Neural crest cell (in vitro differentiated cells): ENCODE data around the gene MEG3. TPM values are rescaled to one million over a fixed set of nuclear protein-coding genes. Genes with fewer than 3 reads are reported as not detected.

Source experiments
- DNase-seq: peaks from one replicate; pipeline ENCODE4 v3.0.0; 2021; ENCODE audit warnings: low read depth, mixed read lengths, low spot score
- H3K27ac Mint-ChIP-seq: one replicate; pipeline ENCODE4 v1.8.0; 2021; ENCODE audit warnings: mild to moderate bottlenecking, mixed read lengths; ENCODE audit not compliant: unreplicated experiment
- H3K27me3 Mint-ChIP-seq: 2 replicates; pipeline ENCODE4 v1.8.0; 2021; ENCODE audit warnings: low read depth, mild to moderate bottlenecking, mixed read lengths
- H3K36me3 Mint-ChIP-seq: 2 replicates; pipeline ENCODE4 v1.8.0; 2021; ENCODE audit warnings: low read depth, mild to moderate bottlenecking, mixed read lengths
- H3K4me1 Mint-ChIP-seq: 2 replicates; pipeline ENCODE4 v1.8.0; 2021; ENCODE audit warnings: mixed read lengths
- H3K4me3 Mint-ChIP-seq: one replicate; pipeline ENCODE4 v1.8.0; 2021; ENCODE audit warnings: mild to moderate bottlenecking, mixed read lengths
- H3K9me3 Mint-ChIP-seq: 2 replicates; pipeline ENCODE4 v1.8.0; 2021; ENCODE audit warnings: mixed read lengths
- total RNA-seq: library from RNA; stranded (reverse); gene quantifications from 2 replicates; pipeline ENCODE4 v1.2.1, GENCODE V29; 2021
- TF ChIP-seq, protein P1 (sequence below): fragments of 200-600 bp; sonication (generic); conservative IDR thresholded peaks from 2 replicates; pipeline ENCODE4 v1.5.0; 2021; ENCODE audit warnings: antibody characterized with exemption, mild to moderate bottlenecking

Gene MEG3
- total RNA-seq, 1 donor from 2014 or later = 1.0 TPM

DNA sequence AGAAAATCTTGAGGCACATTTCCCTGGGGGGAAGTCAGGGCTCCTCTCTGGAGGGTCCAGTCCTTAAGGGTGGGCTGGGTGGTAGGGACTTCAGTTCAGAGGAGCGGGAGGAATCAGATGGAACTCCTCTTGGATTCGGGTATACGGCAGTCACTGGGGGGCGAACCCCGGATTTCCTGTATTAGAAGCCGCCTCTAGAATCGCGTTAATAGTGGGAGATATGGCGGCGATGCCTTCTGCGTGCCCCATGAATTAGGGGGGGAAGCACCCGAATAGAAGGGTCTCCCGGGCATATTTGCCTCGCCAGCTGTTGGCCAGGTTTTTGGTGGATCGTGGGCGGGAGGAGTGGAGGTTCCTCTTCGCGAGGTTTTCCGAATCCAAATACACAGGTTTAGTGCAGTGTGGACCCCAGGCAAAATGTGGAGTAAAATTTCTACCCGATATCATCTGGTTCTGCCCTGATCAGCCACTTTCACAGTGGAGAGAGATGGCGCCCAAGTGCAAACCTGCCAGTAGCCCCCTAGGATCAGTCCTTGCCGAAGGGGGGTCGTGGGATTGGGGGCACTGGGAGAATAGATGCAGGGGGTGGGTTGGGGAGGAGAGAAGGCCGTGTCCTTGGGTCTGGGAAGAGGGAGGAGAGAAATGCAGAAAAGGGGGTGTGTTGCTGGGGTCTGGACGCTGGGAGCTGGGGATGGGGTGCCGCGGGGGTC is 628 bp downstream of the MEG3 start:
- DNase-seq = no peak
- peaks cover 54% of the 10 kb centered on the region for H3K4me1 Mint-ChIP-seq
- TF ChIP-seq, protein P1, sequence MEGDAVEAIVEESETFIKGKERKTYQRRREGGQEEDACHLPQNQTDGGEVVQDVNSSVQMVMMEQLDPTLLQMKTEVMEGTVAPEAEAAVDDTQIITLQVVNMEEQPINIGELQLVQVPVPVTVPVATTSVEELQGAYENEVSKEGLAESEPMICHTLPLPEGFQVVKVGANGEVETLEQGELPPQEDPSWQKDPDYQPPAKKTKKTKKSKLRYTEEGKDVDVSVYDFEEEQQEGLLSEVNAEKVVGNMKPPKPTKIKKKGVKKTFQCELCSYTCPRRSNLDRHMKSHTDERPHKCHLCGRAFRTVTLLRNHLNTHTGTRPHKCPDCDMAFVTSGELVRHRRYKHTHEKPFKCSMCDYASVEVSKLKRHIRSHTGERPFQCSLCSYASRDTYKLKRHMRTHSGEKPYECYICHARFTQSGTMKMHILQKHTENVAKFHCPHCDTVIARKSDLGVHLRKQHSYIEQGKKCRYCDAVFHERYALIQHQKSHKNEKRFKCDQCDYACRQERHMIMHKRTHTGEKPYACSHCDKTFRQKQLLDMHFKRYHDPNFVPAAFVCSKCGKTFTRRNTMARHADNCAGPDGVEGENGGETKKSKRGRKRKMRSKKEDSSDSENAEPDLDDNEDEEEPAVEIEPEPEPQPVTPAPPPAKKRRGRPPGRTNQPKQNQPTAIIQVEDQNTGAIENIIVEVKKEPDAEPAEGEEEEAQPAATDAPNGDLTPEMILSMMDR = no peak
- H3K27ac Mint-ChIP-seq = no peak overlapping the region
- H3K36me3 Mint-ChIP-seq = peaks cover 11% of the 10 kb centered on the region
- no peaks in the 10 kb centered on the region for H3K27me3 Mint-ChIP-seq
- no peak overlapping the region for H3K4me3 Mint-ChIP-seq
- peaks cover 3% of the 10 kb centered on the region for H3K9me3 Mint-ChIP-seq

DNA sequence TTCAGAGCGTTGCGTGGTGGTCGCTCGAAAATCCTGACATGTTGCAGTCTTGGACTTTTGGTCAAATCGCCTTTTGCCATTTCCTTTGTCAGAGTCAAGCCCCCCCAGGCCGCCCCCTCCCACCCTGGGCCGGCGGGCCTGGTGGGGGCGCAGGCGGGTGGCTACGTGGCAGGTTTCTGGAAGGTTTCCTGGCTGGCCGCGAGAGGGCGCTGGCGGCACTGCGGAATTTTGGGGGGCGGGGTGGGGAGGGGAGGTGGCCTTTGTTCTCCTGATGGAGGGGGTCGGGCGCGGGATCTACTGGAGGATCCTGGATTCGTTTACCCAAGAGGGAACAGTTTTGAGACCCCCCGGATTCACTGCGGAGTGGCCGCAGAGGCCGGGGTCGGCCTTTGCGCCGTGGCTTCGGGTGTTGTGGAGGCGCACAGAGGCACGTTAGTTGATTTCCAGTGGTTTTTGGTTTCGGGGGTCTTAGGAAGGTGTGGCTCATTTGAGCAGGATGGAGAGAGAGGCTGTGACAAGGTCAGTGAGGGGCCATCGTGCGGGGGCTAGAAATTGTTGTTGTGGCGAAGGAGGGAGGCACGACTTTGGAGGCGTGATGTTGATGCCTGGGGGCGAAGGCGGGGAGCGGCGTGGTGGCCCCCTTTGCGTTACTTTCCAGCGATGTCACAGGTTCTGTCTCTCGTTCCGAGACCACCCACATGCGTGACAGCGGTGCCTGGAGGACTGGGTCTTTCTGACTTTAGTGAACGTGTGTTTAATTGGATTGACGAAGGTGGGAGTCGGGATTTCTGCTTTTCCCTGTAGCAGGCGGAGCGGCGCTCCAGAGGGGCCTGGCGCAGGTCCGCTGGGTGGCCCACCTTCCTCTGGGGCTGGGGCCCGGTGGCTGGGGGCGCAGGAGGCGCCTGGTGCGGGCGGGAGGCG is 1.4 kb downstream of the MEG3 start:
- Mint-ChIP-seq H3K9me3 (peaks cover 3% of the 10 kb centered on the region), H3K27me3 (no peaks in the 10 kb centered on the region), H3K27ac (no peak overlapping the region), H3K36me3 (peaks cover 11% of the 10 kb centered on the region), H3K4me3 (no peak overlapping the region), H3K4me1 (peaks cover 62% of the 10 kb centered on the region)
- TF ChIP-seq, protein P1 = no peak
- no peak for DNase-seq

DNA sequence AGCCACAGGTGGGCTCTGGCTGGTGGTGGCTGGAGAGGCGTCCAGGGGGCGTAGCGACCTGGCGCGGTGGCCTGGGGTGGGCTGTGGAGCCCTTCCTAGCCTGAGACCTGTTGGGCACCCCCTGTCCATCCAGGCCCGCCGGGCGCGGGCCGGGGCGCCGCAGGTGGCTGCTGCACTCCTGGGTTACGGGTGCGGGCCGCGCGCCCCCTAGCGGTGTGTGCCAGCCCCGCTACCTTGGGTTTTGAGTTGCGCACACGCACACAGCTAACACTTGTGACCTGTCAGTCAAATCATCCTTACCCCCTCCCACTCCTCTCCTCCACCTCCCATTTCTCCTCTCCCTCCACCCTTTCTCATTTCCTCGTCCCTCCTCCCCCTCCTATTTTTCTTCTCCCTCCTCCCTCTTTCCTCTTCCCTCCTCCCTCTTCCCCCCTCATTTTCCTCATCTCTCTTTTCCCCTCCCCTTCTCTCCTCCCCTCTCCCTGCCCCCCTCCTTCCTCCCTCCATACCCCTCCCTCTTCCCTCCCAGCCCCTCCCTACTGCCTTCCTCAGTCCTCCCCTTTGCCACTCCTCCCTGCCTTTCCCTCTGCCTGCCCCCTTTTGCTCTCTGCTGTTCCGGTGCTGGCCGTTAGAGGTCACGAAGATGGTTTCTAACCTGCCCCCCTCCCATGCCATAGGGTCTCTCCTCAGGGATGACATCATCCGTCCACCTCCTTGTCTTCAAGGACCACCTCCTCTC is 2.3 kb downstream of the MEG3 start:
- no peak overlapping the region for H3K4me3 Mint-ChIP-seq
- TF ChIP-seq, protein P1 = no peak
- peak overlapping the region; percentile 96 for H3K27ac Mint-ChIP-seq
- no peak for DNase-seq
- H3K9me3 Mint-ChIP-seq = peaks cover 3% of the 10 kb centered on the region
- H3K27me3 Mint-ChIP-seq = no peaks in the 10 kb centered on the region
- peaks cover 11% of the 10 kb centered on the region for H3K36me3 Mint-ChIP-seq
- H3K4me1 Mint-ChIP-seq = peaks cover 61% of the 10 kb centered on the region

DNA sequence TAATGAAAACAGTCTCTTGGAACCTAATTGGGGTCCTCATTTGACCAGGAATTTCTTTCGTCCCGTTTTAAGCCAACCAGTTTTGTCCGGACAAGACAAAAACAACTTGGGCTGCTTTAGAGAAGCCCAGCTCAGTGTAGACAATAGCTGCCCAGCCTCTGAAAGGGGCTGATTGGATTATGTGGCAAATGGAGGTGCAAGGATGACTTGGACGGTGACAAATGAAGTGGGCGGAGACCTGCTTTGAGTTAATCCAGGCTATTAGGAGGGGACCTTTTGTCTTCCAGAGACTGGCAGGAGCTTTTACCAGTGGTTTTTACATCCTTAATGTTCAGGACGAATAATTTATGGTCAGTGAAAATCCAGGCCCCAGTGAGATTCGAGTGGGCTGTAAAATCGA is 4.8 kb downstream of the MEG3 start:
- Mint-ChIP-seq H3K27ac (no peak overlapping the region), H3K4me1 (peaks cover 57% of the 10 kb centered on the region), H3K36me3 (peaks cover 11% of the 10 kb centered on the region), H3K4me3 (peak overlapping the region; percentile 56), H3K27me3 (no peaks in the 10 kb centered on the region), H3K9me3 (peaks cover 3% of the 10 kb centered on the region)
- TF ChIP-seq, protein P1 = no peak
- DNase-seq = no peak

DNA sequence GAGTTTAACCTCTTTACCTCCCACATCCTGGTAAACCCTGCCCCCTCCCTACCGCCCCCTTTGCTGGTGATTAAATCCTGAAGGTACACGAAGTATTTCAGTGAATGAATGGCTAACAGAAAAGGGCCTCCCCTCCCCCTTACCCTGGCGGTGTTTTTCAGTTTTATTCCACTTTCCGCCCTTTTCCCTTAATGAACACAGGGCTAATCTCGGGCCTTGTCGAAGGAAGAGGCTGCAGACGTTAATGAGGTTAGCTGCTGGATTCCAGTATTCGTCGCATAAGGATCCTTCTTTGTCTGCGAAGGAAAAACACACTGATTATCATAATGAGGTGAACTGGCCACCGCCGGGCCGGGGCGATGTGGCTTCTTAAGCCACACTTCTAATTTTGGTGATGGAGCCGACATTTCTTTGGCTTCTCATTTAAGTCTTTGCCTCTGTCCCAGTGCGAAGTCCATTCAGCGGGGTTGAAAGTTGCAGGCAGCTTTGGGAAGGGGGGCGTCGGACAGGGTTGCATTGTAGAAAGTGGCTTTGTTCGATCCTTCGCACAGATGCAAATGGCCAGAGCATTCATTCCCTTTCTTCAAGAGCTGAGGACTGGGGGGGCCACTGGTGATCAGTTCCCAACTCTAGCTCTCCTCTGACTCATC is 6.5 kb downstream of the MEG3 start:
- H3K27me3 Mint-ChIP-seq = no peaks in the 10 kb centered on the region
- no peak for DNase-seq
- H3K27ac Mint-ChIP-seq = peak overlapping the region; percentile 95
- peaks cover 1% of the 10 kb centered on the region for H3K9me3 Mint-ChIP-seq
- H3K4me1 Mint-ChIP-seq = peaks cover 63% of the 10 kb centered on the region
- peak overlapping the region; percentile 61 for H3K4me3 Mint-ChIP-seq
- TF ChIP-seq, protein P1 = no peak
- H3K36me3 Mint-ChIP-seq = peaks cover 10% of the 10 kb centered on the region
